HG03045 (cell line): ENCODE results near the gene POU3F1.

ENCODE experiments used
- ATAC-seq: cut with Tn5 transposase; IDR thresholded peaks from one replicate; pipeline ENCODE4 v1.9.1; 2021; ENCODE audit warnings: mild to moderate bottlenecking, moderate library complexity; ENCODE audit not compliant: unreplicated experiment

POU3F1 gene

GRCh38 chr1:38074302-38074677 lies 27.7 kb upstream of the POU3F1 start:
- no peak for ATAC-seq

DNA sequence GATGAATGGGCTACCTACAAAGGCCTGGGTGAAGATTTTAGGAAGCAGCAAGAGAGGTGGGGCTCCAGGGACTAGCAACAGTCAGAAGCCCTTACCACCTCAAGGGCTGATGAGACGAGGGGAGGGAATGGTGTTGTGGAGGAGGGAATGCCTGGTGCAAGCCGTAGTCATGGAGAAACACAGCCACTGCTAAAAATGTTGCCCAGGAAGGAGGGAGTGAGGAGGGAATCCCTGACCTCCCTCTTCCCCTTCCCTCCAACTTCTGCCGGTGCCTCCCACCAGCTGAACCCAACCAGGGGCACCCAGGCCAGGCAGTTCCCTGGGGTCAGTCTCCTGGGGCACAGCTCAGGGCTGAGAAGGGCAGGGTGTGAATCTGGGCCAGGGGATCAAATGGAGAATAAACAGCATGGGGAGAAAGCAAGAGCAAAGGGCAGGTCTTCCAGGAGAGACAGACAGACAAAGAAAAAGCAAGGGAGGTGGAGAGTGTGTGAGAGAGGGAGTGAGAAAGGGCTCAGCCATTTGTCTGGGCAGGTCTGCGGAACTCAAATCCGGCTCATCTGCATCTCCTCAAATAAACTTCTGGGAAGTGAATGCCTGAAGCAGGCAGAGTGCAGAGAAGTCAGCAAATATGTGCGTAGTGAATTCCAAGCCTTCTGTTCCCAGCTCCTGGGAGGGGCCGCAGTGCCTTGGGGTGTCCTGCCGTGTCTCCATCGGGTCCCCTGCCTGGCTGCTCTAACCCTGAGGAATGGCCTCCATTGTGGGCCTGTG lies 27.1 kb upstream of the POU3F1 start:
- ATAC-seq, result no peak

DNA sequence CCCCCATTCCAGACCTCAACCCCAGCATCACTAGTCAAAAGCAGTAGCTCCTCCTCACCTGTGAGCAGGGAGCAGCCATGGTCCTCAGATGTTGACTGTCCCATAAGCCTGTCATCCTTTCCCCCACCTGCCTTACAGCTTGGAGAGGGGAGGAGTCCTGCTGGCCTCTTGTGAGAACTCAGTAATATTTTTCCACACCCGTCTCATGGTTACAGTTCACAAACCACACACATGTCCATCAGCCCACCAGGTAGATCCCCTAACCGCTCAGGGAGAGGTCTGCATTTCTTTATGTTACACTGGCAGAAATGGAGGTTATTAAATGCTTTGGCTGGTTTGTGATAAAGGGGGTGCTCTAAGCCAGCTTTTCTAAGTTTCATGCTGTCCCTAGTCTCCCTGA lies 26.3 kb upstream of the POU3F1 start:
- ATAC-seq, result no peak

DNA sequence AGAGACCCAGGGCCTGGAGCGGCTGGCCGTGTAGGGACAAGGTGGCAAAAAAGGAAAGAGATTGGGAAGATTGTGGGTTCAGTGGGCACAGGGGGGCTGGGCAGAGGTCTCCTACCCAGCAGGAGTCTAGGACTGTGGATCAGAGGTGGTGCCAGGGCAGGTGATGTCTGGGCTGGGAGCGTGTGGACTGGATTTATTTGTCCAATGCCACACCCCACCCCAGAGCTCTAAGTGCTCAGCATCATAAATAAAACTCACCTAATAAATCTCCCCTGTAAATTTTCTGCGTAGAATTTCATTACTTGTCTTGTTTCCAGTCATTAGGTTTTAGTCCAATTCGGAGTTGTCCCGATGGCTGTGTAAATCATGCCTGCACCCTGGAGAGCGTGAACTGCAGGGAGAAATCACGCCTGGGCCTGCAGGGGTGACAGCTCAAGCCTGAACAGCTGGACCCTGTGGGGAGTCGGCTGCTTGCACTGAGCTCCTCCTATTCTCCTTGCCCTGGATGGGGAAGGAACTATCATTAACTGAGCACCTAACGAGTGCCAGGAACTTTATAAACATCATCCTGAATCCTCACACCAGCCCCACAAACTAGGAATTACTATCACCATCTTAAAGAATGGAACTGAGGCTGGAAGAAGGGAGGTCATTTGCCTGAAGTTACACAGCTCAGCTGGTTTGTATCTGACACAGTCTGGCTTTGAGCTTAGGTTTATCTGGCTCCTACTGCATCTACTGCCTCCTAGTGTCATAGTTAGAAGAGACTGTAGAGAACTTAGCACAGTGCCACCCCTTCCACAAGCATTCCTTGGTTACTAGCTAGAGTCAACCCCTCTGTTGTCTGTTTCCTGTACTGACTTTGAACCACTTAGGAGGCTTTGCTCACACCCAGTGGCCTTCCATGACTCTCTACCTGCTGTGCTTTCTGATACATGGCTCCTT lies 25.0 kb upstream of the POU3F1 start:
- no peak for ATAC-seq

DNA sequence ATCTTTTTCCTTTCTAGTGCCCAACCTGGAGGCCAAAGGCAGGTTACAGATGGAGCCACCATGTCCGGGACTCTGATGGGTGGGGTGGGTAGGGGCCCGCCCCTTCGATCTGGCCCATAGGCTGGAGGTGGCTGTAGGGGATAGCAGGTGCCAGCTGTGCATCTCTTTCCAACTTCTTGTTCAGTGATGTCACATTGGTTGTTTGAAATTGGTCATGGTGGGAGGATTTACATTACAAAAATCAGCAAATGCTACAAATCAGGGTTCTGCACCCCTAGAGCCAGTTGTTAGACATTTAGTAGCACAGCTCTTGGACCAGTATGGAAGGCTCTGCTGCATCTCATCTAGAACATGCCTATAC lies 22.4 kb upstream of the POU3F1 start:
- ATAC-seq, result no peak

DNA sequence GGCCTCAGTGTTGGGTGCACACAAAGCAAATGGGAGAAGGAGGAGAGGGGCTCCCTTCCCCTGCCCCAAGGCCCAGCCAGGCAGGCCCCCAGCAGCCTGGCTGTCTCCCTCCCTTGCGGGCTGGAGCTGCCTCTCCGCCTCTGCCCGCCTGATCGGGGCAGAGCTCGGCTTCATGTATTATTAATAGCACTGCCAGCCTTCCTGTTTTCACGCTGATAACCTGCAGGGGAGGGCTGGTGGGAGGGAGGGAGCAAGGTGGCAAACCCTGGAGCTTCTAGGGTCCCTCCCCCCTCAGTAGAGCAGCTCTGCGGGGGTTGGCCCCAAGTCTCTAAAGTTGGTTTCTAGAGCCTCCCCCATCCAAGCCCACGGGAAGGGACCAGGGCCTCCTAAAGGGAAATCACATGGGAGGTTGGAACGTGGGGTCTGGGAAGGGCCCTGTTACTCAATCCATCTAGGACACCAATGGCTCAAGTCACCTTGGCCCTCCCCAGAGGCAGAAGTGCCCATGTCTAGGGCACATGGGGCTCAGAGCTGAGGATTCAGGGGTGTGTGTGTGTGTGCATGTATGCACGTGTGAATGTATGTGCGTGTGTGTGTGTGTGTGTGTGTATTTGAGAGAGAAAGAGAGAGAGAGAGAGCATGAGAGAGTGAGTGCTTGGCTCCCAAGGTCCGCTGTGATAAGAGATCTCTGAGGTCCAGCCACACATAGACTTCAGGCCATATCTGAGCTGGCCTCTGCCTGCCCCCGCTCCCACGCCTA lies 21.8 kb upstream of the POU3F1 start:
- ATAC-seq, result no peak

DNA sequence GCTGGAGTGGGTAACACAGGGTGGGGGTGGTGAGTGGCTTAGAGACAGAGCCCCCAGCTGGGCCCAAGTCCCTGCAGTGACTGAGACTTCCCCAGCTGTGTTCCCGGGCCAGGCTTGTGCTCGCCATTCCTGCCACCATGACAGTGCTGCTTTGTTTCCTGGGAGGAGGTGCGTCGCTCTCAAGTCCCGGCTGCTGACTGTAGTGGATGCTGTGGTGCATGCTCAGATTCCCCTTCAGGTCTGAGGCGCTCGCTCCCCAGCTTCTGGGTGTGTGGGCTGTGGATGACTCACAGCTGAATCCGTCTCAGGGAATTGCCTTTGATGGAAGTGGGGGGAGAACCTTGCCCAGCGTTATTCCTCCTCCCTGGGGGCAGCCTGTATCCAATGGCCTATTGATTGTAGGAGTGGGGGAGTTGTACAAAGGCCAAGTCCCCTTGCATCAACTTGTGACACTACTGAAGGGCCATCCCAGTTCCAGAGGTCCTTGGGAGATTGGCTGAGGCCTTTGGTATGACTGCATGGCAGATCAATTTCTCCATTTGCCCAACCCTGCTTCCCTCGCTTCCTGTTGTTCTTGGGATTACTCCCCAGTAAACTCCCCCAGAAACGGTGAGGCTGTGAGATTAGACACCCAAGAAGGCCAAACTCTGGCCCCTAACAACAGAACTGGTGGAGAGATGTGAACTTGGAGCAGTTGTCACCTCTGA lies 17.8 kb upstream of the POU3F1 start:
- ATAC-seq, result no peak

GRCh38 chr1:38063616-38064015 lies 17.0 kb upstream of the POU3F1 start:
- no peak for ATAC-seq

DNA sequence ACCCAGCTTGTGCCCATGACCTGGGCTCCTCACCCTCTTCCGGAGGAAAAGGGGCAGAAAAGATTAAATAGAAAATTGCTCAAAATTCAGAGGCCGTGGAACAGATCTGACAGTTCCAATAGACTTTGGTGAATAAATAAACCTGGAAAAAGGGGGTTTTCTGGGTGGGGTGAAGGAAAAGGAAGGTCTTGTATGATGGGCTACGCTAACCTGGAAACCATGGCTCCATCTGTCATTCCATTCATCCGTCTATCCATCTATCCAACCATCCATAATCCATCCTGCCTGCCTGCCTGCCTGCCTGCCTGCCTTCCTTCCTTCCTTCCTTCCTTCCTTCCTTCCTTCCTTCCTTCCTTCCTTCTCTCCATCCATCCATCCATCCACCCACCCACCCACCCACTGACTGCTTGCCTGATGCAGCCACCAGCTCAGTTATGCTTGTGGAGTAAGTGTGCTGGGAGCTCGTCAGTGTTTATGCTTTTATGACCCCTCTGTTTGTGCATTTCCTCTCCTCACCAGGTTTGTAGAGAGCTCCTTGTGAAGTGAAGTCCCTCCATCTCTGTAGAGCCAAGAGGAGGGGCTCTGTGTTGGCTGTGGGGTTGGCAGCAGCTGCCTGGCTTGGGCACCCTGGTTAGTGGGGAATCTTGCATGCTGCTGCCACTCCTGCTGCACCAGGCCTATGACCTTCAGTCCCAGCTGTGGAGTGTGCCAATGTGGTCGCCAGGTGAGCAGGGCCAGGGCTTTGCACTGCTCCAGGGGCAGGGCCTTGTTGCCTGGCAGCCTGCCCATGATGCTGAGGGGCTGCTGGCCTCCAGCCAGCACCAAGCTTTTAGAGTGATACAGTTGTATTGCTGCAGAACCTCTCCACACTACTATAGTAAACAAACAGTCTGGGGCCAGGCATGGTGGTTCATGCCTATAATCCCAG lies 16.0 kb upstream of the POU3F1 start:
- no peak for ATAC-seq

DNA sequence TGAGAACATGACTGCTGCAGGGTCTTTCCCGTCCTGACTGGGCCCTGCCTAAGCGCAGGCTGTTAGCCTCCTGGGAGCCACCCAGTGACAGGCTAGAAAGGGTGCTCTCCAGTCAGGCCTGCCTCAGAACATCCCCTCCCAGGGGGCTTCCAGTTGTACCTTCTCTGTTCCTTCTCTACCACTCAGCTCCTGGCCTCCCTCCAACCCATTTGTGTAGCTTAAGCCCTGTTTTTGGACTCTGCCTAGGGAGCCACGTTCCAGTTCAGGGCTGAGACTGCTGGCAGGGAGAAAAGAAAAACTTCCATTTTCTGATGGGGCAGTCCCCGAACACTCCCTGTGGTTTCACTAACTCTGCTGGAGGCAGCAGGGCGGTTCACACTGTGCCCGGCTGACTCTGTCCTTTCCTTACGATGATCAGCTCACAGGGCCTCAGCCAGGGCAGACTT lies 15.3 kb upstream of the POU3F1 start:
- no peak for ATAC-seq

- ATAC-seq, result no peak
These were observed 14.7 kb upstream of the POU3F1 start for GRCh38 chr1:38061290-38061689.

DNA sequence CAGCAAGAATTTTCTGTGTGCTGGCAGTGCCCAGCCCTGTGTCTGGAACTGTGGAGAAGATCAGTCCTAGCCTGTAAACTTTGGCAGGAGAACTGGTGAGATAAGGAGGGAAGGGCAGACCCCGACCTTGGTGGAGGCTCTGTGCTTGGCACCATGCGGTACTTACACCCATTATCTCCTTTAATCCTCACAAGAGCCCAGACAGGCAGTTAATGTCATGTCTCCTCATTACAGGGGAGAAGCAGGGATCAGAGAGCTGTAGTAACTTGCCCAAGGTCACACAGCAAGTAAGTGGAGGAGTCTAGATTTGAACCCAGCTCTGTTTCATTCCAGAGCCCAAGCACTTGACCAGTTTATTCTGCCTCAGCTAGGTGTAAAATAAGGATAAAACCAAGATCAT lies 13.9 kb upstream of the POU3F1 start:
- ATAC-seq, result no peak

DNA sequence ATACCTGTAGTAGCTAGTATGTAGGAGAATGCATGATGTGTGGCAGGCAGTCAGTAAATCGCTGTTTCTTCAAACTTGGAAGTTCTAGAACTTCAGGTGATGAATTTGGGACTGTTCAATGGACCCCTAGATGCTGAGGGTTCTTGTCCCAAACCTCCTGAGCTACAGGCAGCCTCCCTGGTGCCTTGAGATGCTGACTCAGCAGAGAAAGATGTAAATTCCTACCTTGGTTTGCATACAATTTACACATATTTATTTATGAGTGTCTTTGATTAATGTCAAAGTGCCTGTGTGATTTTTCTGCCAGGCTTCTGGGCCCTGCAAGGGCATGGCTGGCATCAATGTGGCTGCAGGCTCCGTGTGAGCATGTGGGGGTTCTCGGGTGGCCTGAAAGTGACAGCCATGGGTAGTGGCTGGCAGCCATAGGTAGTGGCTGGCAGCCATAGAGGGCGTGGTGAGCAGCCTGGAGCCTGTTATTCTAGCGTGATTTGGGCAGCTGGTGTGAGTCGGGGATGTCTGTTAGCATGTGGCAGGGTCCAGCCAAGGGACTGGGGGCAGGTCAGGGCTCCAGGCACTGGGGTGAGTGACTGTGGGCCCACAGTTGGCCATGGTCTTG lies 13.2 kb upstream of the POU3F1 start:
- ATAC-seq, result no peak

- ATAC-seq, result no peak
These were observed 9.4 kb upstream of the POU3F1 start for GRCh38 chr1:38055965-38056364.

DNA sequence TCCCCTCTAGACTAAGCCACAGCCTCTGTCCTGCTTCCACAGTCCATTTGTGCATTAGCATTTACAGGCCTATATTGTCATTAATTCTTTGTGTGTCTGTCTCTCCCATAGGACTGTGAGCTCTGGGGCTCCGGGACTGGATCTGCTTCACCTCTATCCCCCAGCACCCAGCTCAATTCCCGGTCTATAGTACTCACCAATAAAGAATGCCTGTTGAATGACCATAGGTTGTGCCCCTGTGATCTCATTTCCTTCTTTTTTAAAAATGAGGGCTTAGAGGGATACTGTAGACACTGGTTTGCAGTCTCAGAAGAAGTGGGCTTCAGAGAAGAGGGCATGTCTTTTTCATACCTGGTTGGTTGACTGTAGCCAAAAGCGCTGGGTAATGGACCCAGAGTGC lies 8.8 kb upstream of the POU3F1 start:
- no peak for ATAC-seq

DNA sequence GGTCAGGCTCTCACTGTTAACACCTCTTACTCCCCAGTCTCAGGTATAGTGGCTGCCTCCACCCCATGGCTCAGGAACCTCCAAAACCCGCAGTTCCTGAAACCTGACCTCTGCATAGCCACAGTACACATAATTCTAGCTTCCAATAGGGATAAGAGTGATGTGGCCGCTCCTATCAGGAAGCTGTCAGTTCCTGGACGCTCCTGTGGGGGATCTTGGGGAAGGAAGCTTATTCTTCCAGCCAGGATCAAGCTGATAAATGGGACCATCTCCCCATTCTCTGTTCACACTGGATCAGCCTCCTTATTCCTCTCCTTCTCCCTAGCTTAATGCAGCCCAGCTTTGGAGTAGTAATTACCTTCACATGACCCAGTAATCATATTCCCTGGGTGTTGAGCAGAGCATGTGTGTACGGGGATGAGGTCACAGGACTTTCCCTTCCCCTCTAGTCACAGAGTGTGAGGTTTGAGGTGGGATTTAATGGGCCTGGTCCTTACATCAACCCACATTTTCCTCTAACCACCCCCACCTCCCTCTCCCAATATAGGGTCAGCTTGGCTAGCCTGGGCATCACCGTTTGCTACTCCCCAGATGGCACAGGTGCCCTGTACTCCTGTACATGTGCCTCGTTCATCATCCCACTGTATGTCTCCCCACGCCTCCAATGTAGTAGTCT lies 7.0 kb upstream of the POU3F1 start:
- ATAC-seq, result no peak

GRCh38 chr1:38052750-38053415 lies 6.3 kb upstream of the POU3F1 start:
- ATAC-seq, result no peak

DNA sequence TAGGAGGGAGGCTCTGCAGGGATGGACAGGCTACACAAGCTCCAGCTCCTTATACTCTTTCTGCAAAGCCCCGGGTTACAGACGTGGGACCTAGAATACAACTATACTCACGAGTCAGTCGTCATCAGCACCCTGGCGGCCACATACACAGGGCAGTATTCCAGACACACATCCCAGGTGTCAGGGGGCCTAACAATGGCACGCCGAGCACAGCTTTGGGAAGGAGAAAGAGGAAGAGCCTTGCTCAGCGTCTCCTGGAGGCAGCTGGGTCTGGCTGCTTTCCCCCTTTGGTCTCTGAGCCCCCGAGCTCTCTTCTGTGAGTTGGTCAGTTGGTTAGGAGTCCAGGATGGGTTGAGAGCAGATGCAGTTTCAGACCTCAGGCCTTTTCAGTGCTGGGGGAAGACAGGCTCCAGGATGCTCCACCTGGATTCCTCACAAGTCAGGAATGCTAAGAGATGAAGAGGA lies 4.5 kb upstream of the POU3F1 start:
- ATAC-seq, result no peak
